Transverse colon (tissue), 4 donors: Measurements from ENCODE around the gene MAP2K5. TPM values are rescaled to one million over a fixed set of nuclear protein-coding genes. Genes with fewer than 3 reads are reported as not detected.

Experiments used
- DNase-seq: peaks from one replicate; pipeline ENCODE4 v3.0.0-alpha.2; 2019
- H3K27ac ChIP-seq, 4 donors: fragments of 200-600 bp; sonication (generic); 2 replicates each; pipeline ENCODE4 v1.5.1; 2016 to 2018; ENCODE audit warnings: inconsistent platforms in 4 of 4
- H3K27me3 ChIP-seq: fragments of 200-600 bp; sonication (generic); 2 replicates; pipeline ENCODE4 v1.5.1; 2017; ENCODE audit warnings: inconsistent platforms
- H3K36me3 ChIP-seq, 4 donors: fragments of 200-600 bp; sonication (generic); 2 replicates each; pipeline ENCODE4 v1.5.1; 2017 to 2019; ENCODE audit warnings: inconsistent platforms in 4 of 4
- H3K4me1 ChIP-seq, 4 donors: fragments of 200-600 bp; sonication (generic); 2 replicates each; pipeline ENCODE4 v1.5.1; 2017 to 2020; ENCODE audit warnings: inconsistent platforms in 4 of 4
- H3K4me3 ChIP-seq, 4 donors: fragments of 200-600 bp; sonication (generic); 1 replicate in 1 of 4; 2 replicates in 3 of 4; pipeline versions ENCODE4 v1.5.1 to v1.6.1; 2017 to 2019; ENCODE audit warnings: inconsistent platforms in 4 of 4
- H3K9me3 ChIP-seq, 2 donors: fragments of 200-600 bp; sonication (generic); 2 replicates each; pipeline ENCODE4 v1.5.1; 2017 to 2019; ENCODE audit warnings: inconsistent platforms in 2 of 2
- CTCF ChIP-seq, 5 experiments: fragments of 200-600 bp in 3 of 5; fragments of 450-650 bp in 2 of 5; sonication (generic) in 3 of 5; IDR thresholded peaks; 1 replicate in 2 of 5; 2 replicates in 3 of 5; pipeline ENCODE4 v1.5.1; 2016 to 2017; ENCODE audit warnings: antibody characterized with exemption in 5 of 5, inconsistent platforms in 3 of 5, mild to moderate bottlenecking in 2 of 5, moderate library complexity in 1 of 5
- EP300 ChIP-seq: sonication (generic); formaldehyde crosslinking; IDR thresholded peaks from one replicate; pipeline ENCODE4 v1.6.1; 2017; ENCODE audit warnings: antibody characterized with exemption, low read depth
- POLR2A ChIP-seq: fragments of 450-650 bp; IDR thresholded peaks from one replicate; pipeline ENCODE4 v1.6.1; 2016; ENCODE audit warnings: antibody characterized with exemption, mild to moderate bottlenecking, moderate library complexity
- POLR2AphosphoS5 ChIP-seq, 3 donors: sonication (generic); formaldehyde crosslinking; IDR thresholded peaks; one replicate each; pipeline ENCODE4 v1.6.1; 2016; ENCODE audit warnings: antibody characterized with exemption in 3 of 3
- WGBS, 2 donors: methylation state at CpG; one replicate each; pipeline ENCODE4 v1.1.5; 2018; ENCODE audit warnings: low coverage in 1 of 2; 5-methylcytosine and 5-hydroxymethylcytosine counted together
- in situ Hi-C, 4 donors: fragments of 200-750 bp; cut with MboI; loops; one replicate each; pipeline versions ENCODE4 v1.15.0 to v1.15.1; 2017; ENCODE audit warnings: low sequenced_read_pairs in 3 of 4, low pct_ligation_motif_present in 1 of 4, low pct_unique_long_range_greater_than_20kb in 1 of 4
- intact Hi-C: fragments of 100-400 bp; cut with DNase I; formaldehyde crosslinking; loops from one replicate; pipeline ENCODE4 v1.15.1; 2023; ENCODE audit warnings: low total_unique reads
- total RNA-seq, 4 donors: library from RNA; depleted of rRNA; stranded (reverse); fragments of >200 nt; gene quantifications; one replicate each; pipeline ENCODE4 v1.1.0, GENCODE V29; 2016

Gene MAP2K5
- total RNA-seq, 4 donors from 2014 or later: 19.8 to 320 (median 21.1) TPM

- Histone ChIP-seq H3K27me3 (no peaks in the 10 kb centered on the region), H3K9me3 (no peaks in the 10 kb centered on the region), H3K27ac (no peak overlapping the region), H3K36me3 (no peaks in the 10 kb centered on the region), H3K4me3 (no peak overlapping the region), H3K4me1 (peaks cover 0 to 7% (median 6%) of the 10 kb centered on the region in 4 donors)
- WGBS, 2 donors: 85 to 88% methylated on average over 3 to 5 of the region's 5 CpGs
- DNase-seq: no peak
- TF ChIP-seq POLR2A (no peak), POLR2AphosphoS5 (IDR thresholded peaks at IDR 0.05) (no peak), CTCF (IDR thresholded peaks at IDR 0.05) (no peak), EP300 (no peak)
- intact Hi-C loops (no loop called here), in situ Hi-C loops (loop anchor here in 1 of 4 donors (25.0 kb wide), 1 partner anchor 909 kb away; no protein-coding TSS in a partner anchor)
These were observed 303.5 kb downstream of the MAP2K5 start for GRCh38 chr15:67845974-67846373.

- in situ Hi-C loops (loop anchor here in 1 of 4 donors (25.0 kb wide), 1 partner anchor 912 kb away; no protein-coding TSS in a partner anchor), intact Hi-C loops (no loop called here)
- H3K9me3 ChIP-seq: no peaks in the 10 kb centered on the region
- 96% methylated on average over 1 of the region's 1 CpG; no CpG with 5 or more reads in 1 of the 2 donors for WGBS, 2 donors
- no peak for DNase-seq
- no peak overlapping the region for H3K4me3 ChIP-seq
- H3K27me3 ChIP-seq: no peaks in the 10 kb centered on the region
- no peaks in the 10 kb centered on the region for H3K4me1 ChIP-seq
- H3K27ac ChIP-seq: no peak overlapping the region
- no peaks in the 10 kb centered on the region for H3K36me3 ChIP-seq
- no peak for TF ChIP-seq POLR2A
- no peak for TF ChIP-seq EP300
- no peak for TF ChIP-seq CTCF (IDR thresholded peaks at IDR 0.05)
These were observed 307.0 kb downstream of the MAP2K5 start for GRCh38 chr15:67849538-67849937.

- intact Hi-C loops: no loop called here
- Histone ChIP-seq H3K27me3 (no peaks in the 10 kb centered on the region), H3K36me3 (no peaks in the 10 kb centered on the region), H3K9me3 (no peaks in the 10 kb centered on the region), H3K4me3 (no peak overlapping the region), H3K27ac (no peak overlapping the region), H3K4me1 (no peaks in the 10 kb centered on the region)
- in situ Hi-C loops: loop anchor here in 3 of 4 donors (25.0 kb wide), 2 partner anchors 212 to 312 kb away; partner anchors contain the start of gene PIAS1 (in 3 of the 3)
- TF ChIP-seq EP300 (no peak), POLR2A (no peak)
- DNase-seq: no peak
- 56 to 65% methylated on average over 4 to 7 of the region's 7 CpGs for whole genome bisulfite sequencing, 2 donors
These were observed 307.8 kb downstream of the MAP2K5 start for GRCh38 chr15:67850336-67850735.

- Histone ChIP-seq H3K9me3 (no peaks in the 10 kb centered on the region), H3K4me1 (no peaks in the 10 kb centered on the region), H3K27me3 (no peaks in the 10 kb centered on the region), H3K36me3 (no peaks in the 10 kb centered on the region), H3K4me3 (no peak overlapping the region), H3K27ac (no peak overlapping the region)
- no peak for DNase-seq
- in situ Hi-C loops (loop anchor here in 3 of 4 donors (25.0 kb wide), 2 partner anchors 211 to 311 kb away; partner anchors contain the start of gene PIAS1 (in 3 of the 3)), intact Hi-C loops (no loop called here)
- no peak for TF ChIP-seq EP300
- no peak for TF ChIP-seq POLR2A
- no peak for TF ChIP-seq POLR2AphosphoS5 (IDR thresholded peaks at IDR 0.05)
- no peak for TF ChIP-seq CTCF (IDR thresholded peaks at IDR 0.05)
- WGBS, 2 donors: 67 to 83% methylated on average over 2 to 4 of the region's 4 CpGs
These were observed 308.6 kb downstream of the MAP2K5 start for GRCh38 chr15:67850994-67851571.
